ENCODE data around the gene ATXN7.

ATXN7 gene

GRCh38 chr3:64039981-64040733 lies 176.5 kb downstream of the ATXN7 start:
- Mint-ChIP-seq H3K27me3 (peaks cover 16% of the 10 kb centered on the region), H3K4me1 (no peaks in the 10 kb centered on the region), H3K36me3 (ENCODE audit: low read depth) (no peaks in the 10 kb centered on the region), H3K27ac (peak overlapping the region; percentile 26), H3K4me3 (no peak overlapping the region), H3K9me3 (no peaks in the 10 kb centered on the region)
- ATAC-seq: no peak
- no peak for DNase-seq

GRCh38 chr3:64042952-64043351 lies 179.3 kb downstream of the ATXN7 start:
- Mint-ChIP-seq H3K4me3 (no peak overlapping the region), H3K4me1 (no peaks in the 10 kb centered on the region), H3K27me3 (peaks cover 27% of the 10 kb centered on the region), H3K27ac (no peak overlapping the region), H3K36me3 (ENCODE audit: low read depth) (no peaks in the 10 kb centered on the region), H3K9me3 (no peaks in the 10 kb centered on the region)
- no peak for DNase-seq
- no peak for ATAC-seq

- H3K27ac Mint-ChIP-seq: no peak overlapping the region
- DNase-seq (no peak), ATAC-seq (no peak)
- peaks cover 26% of the 10 kb centered on the region for H3K27me3 Mint-ChIP-seq
- no peaks in the 10 kb centered on the region for H3K9me3 Mint-ChIP-seq
- peaks cover 7% of the 10 kb centered on the region for H3K4me1 Mint-ChIP-seq
- H3K36me3 Mint-ChIP-seq (ENCODE audit: low read depth): no peaks in the 10 kb centered on the region
- no peak overlapping the region for H3K4me3 Mint-ChIP-seq
Observed at GRCh38 chr3:64046592-64046991, 182.9 kb downstream of the ATXN7 start.

GRCh38 chr3:64046996-64047594 lies 183.4 kb downstream of the ATXN7 start:
- peaks cover 24% of the 10 kb centered on the region for H3K27me3 Mint-ChIP-seq

GRCh38 chr3:64047787-64048186 lies 184.1 kb downstream of the ATXN7 start:
- peaks cover 7% of the 10 kb centered on the region for H3K4me1 Mint-ChIP-seq
- ATAC-seq (no peak), DNase-seq (no peak)
- peaks cover 24% of the 10 kb centered on the region for H3K27me3 Mint-ChIP-seq
- no peak overlapping the region for H3K4me3 Mint-ChIP-seq
- no peak overlapping the region for H3K27ac Mint-ChIP-seq
- no peaks in the 10 kb centered on the region for H3K36me3 Mint-ChIP-seq (ENCODE audit: low read depth)
- no peaks in the 10 kb centered on the region for H3K9me3 Mint-ChIP-seq

More at GRCh38 chr3:64046996-64047594, 183.4 kb downstream of the ATXN7 start:
- DNase-seq: no peak
- no peaks in the 10 kb centered on the region for H3K9me3 Mint-ChIP-seq
- no peak for ATAC-seq
- no peaks in the 10 kb centered on the region for H3K36me3 Mint-ChIP-seq (ENCODE audit: low read depth)
- no peak overlapping the region for H3K27ac Mint-ChIP-seq
- H3K4me3 Mint-ChIP-seq: no peak overlapping the region
- H3K4me1 Mint-ChIP-seq: peaks cover 7% of the 10 kb centered on the region

GRCh38 chr3:64048631-64049061 lies 185.0 kb downstream of the ATXN7 start:
- peaks cover 7% of the 10 kb centered on the region for H3K4me1 Mint-ChIP-seq
- no peak overlapping the region for H3K27ac Mint-ChIP-seq
- H3K4me3 Mint-ChIP-seq: no peak overlapping the region
- ATAC-seq (peak; percentile 84), DNase-seq (no peak)
- H3K36me3 Mint-ChIP-seq (ENCODE audit: low read depth): no peaks in the 10 kb centered on the region
- H3K9me3 Mint-ChIP-seq: no peaks in the 10 kb centered on the region
- peaks cover 24% of the 10 kb centered on the region for H3K27me3 Mint-ChIP-seq

GRCh38 chr3:64049136-64049535 lies 185.5 kb downstream of the ATXN7 start:
- Mint-ChIP-seq H3K27ac (no peak overlapping the region), H3K27me3 (peaks cover 24% of the 10 kb centered on the region), H3K36me3 (ENCODE audit: low read depth) (no peaks in the 10 kb centered on the region), H3K4me1 (peaks cover 7% of the 10 kb centered on the region), H3K4me3 (no peak overlapping the region), H3K9me3 (no peaks in the 10 kb centered on the region)
- DNase-seq (no peak), ATAC-seq (peak; percentile 85)

- peaks cover 7% of the 10 kb centered on the region for H3K4me1 Mint-ChIP-seq
- H3K9me3 Mint-ChIP-seq: no peaks in the 10 kb centered on the region
- H3K27me3 Mint-ChIP-seq: peaks cover 23% of the 10 kb centered on the region
- no peak overlapping the region for H3K4me3 Mint-ChIP-seq
- no peaks in the 10 kb centered on the region for H3K36me3 Mint-ChIP-seq (ENCODE audit: low read depth)
- no peak overlapping the region for H3K27ac Mint-ChIP-seq
- ATAC-seq (no peak), DNase-seq (no peak)
Observed at GRCh38 chr3:64049832-64050231, 186.2 kb downstream of the ATXN7 start.

Data from activated naive CD8-positive, alpha-beta T cell treated with anti-CD3 and anti-CD28 coated beads, Interleukin-2, amount 50 U/mL, for 24 hours (primary cell).